Uterus (tissue), 2 donors: Measurements from ENCODE around the gene LRP4.

Experiments used
- POLR2A ChIP-seq, 2 donors: fragments of 450-650 bp; IDR thresholded peaks; one replicate each; pipeline ENCODE4 v1.6.1; 2016; ENCODE audit warnings: antibody characterized with exemption in 2 of 2, mild to moderate bottlenecking in 1 of 2, moderate library complexity in 1 of 2
- TF ChIP-seq, protein P1 (sequence below), 4 experiments: fragments of 200-600 bp in 2 of 4; fragments of 450-650 bp in 2 of 4; sonication (generic) in 2 of 4; IDR thresholded peaks; one replicate each; pipeline ENCODE4 v1.5.1; 2016 to 2019; ENCODE audit warnings: antibody characterized with exemption in 4 of 4, mild to moderate bottlenecking in 2 of 4, moderate library complexity in 1 of 4

- TF ChIP-seq, protein P1, sequence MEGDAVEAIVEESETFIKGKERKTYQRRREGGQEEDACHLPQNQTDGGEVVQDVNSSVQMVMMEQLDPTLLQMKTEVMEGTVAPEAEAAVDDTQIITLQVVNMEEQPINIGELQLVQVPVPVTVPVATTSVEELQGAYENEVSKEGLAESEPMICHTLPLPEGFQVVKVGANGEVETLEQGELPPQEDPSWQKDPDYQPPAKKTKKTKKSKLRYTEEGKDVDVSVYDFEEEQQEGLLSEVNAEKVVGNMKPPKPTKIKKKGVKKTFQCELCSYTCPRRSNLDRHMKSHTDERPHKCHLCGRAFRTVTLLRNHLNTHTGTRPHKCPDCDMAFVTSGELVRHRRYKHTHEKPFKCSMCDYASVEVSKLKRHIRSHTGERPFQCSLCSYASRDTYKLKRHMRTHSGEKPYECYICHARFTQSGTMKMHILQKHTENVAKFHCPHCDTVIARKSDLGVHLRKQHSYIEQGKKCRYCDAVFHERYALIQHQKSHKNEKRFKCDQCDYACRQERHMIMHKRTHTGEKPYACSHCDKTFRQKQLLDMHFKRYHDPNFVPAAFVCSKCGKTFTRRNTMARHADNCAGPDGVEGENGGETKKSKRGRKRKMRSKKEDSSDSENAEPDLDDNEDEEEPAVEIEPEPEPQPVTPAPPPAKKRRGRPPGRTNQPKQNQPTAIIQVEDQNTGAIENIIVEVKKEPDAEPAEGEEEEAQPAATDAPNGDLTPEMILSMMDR (IDR thresholded peaks at IDR 0.05), result no peak
- no peak for TF ChIP-seq POLR2A (IDR thresholded peaks at IDR 0.05)
Observed at GRCh38 chr11:46835897-46836296, 82.5 kb downstream of the LRP4 start.
